ENCODE measurements around the gene RAB18. TPM values are rescaled to one million over a fixed set of nuclear protein-coding genes. Genes with fewer than 3 reads are reported as not detected.
"Not testable (repeated sequence)": the region's sequence is repeated elsewhere in the genome, so short reads cannot be mapped to it uniquely, and the experiment has no call there.

The RAB18 gene
- total and polyA plus RNA-seq, 2 of the 8 experiments (the other 6 are each of a cell fraction or from before 2014, with no cell fraction given) = 14.7 to 69.7 TPM

GRCh38 chr10:27577038-27577437, 72.9 kb downstream of the RAB18 start:
- WGBS, 2 experiments (ENCODE audit: extremely low coverage in 1 of 2, insufficient coverage in 1 of 2, insufficient read length in 1 of 2, insufficient replicate concordance in 2 of 2, low coverage in 1 of 2, low lambda C conversion rate in 2 of 2, missing lambda C conversion rate in 1 of 2) = 80% methylated on average over 5 of the region's 5 CpGs; no CpG with 5 or more reads in 1 of the 2 experiments
- H3K36me3 ChIP-seq (ENCODE audit: control insufficient read depth in 2 of 4, insufficient read depth in 4 of 4, low read length in 3 of 4); H3K4ac ChIP-seq (replicated peaks; ENCODE audit: insufficient read length, low read depth, low read length); H3K4me2 ChIP-seq (ENCODE audit: insufficient read depth in 1 of 2, low read depth in 2 of 2, low read length in 2 of 2); H2AK5ac ChIP-seq (ENCODE audit: low read depth, low read length); H2BK5ac ChIP-seq (ENCODE audit: low read depth, low read length); H3K9me3 ChIP-seq (ENCODE audit: insufficient read depth in 2 of 2, low read depth in 1 of 2, low read length in 1 of 2); H4K5ac ChIP-seq (ENCODE audit: insufficient read length, low read depth, low read length); POLR2A ChIA-PET (ENCODE audit: partially characterized antibody); H2AFZ ChIP-seq (ENCODE audit: low read length); DNase-seq (ENCODE audit: low read depth in 1 of 2, low spot score in 2 of 2); H2BK120ac ChIP-seq (replicated peaks; ENCODE audit: low read depth, low read length); H3K27ac ChIP-seq (ENCODE audit: low read depth, low read length); H4K91ac ChIP-seq (replicated peaks; ENCODE audit: insufficient read length, low read length); H3K4me1 ChIP-seq (replicated peaks in 1 of 4; ENCODE audit: control insufficient read depth in 3 of 4, insufficient read depth in 4 of 4, low read length in 3 of 4); H3K27me3 ChIP-seq (replicated peaks in 1 of 4; ENCODE audit: control insufficient read depth in 3 of 4, extremely low read depth in 1 of 4, insufficient read depth in 3 of 4, low read length in 3 of 4); H3K4me3 ChIP-seq (ENCODE audit: extremely low read depth in 1 of 4, insufficient read depth in 2 of 4, low read depth in 3 of 4, low read length in 4 of 4); H2BK12ac ChIP-seq (ENCODE audit: low read depth, low read length); H4K8ac ChIP-seq (ENCODE audit: extremely low read depth, insufficient read depth, low read length); H3K23ac ChIP-seq (ENCODE audit: insufficient read length); H3K79me1 ChIP-seq (ENCODE audit: low read depth, low read length); H2BK20ac ChIP-seq (ENCODE audit: low read length); CTCF ChIA-PET (ENCODE audit: partially characterized antibody); FAIRE-seq; H3K79me2 ChIP-seq (ENCODE audit: control insufficient read depth in 1 of 2, insufficient read depth in 2 of 2, low read length in 2 of 2); H3K14ac ChIP-seq (ENCODE audit: insufficient read length); H3K23me2 ChIP-seq (ENCODE audit: low read depth, low read length); H2BK15ac ChIP-seq (ENCODE audit: low read length); H3K18ac ChIP-seq (ENCODE audit: extremely low read depth, low read length); H3K56ac ChIP-seq (replicated peaks; ENCODE audit: insufficient read length, low read depth, low read length); H4K20me1 ChIP-seq (replicated peaks in 1 of 2; ENCODE audit: control insufficient read depth in 1 of 2, insufficient read depth in 2 of 2, low read length in 2 of 2); H3K9ac ChIP-seq (replicated peaks in 1 of 4; ENCODE audit: extremely low read depth in 1 of 4, low read depth in 3 of 4, low read length in 3 of 4): not testable (repeated sequence)
